ENCODE results near the gene HMCN1.

GRCh38 chr1:186218654-186219352, 484.6 kb downstream of the HMCN1 start:
- TF ChIP-seq BHLHE40 (IDR thresholded peaks at IDR 0.05; ENCODE audit: borderline replicate concordance) (no peak), SUZ12 (IDR thresholded peaks at IDR 0.05) (no peak)
